IMR-90 (cell line): Measurements from ENCODE around the gene ASIC2. TPM values are rescaled to one million over a fixed set of nuclear protein-coding genes. Genes with fewer than 3 reads are reported as not detected.

ENCODE experiments used
- ATAC-seq: fragments of 200-7000 bp; cut with Tn5 transposase; 2 replicates; pipeline ENCODE4 v1.9.1; 2020; ENCODE audit warnings: low read depth, mild to moderate bottlenecking, moderate library complexity
- BruUV-seq: library from RNA; stranded (reverse); fragments of 400-500 nt; replicated peaks from 2 replicates; lab custom pipeline; 2021; lab: Mats Ljungman, UMichigan
- CTCF ChIA-PET: fragments of 300-600 bp; formaldehyde crosslinking; extraction: SDS; loops from one replicate; lab custom pipeline; 2021; ENCODE audit warnings: antibody characterized with exemption; lab: Yijun Ruan, JAX
- POLR2A ChIA-PET: fragments of 300-600 bp; sonication (Branson Sonifier 250); formaldehyde crosslinking; loops from one replicate; lab custom pipeline; 2022; ENCODE audit warnings: antibody characterized with exemption; ENCODE audit not compliant: unreplicated experiment; lab: Charles Lee
- DNase-seq: peaks from one replicate; pipeline ENCODE4 v3.0.0; 2013
- H2AFZ ChIP-seq: replicated peaks from 2 replicates; pipeline ENCODE3; 2013; ENCODE audit warnings: low read length, mild to moderate bottlenecking; ENCODE audit not compliant: poor library complexity
- H2AK5ac ChIP-seq: 2 replicates; pipeline ENCODE4 v1.6.1; 2013; ENCODE audit warnings: low read depth, low read length, inconsistent platforms
- H2AK9ac ChIP-seq: replicated peaks from 2 replicates; pipeline ENCODE3; 2013; ENCODE audit warnings: mild to moderate bottlenecking, low read depth, low read length, moderate library complexity; ENCODE audit not compliant: poor library complexity
- H2BK120ac ChIP-seq: 2 replicates; pipeline ENCODE4 v1.6.1; 2013; ENCODE audit warnings: low read depth, low read length, inconsistent platforms
- H2BK15ac ChIP-seq: 3 replicates; pipeline ENCODE4 v1.6.1; 2013; ENCODE audit warnings: low read depth, low read length, inconsistent platforms
- H2BK20ac ChIP-seq: 2 replicates; pipeline ENCODE4 v1.6.1; 2013; ENCODE audit warnings: low read depth, mild to moderate bottlenecking, inconsistent platforms, low read length, moderate library complexity
- H2BK5ac ChIP-seq: 2 replicates; pipeline ENCODE4 v1.6.1; 2013; ENCODE audit warnings: mild to moderate bottlenecking, low read depth, low read length, inconsistent platforms; ENCODE audit not compliant: poor library complexity, severe bottlenecking
- H3K14ac ChIP-seq: replicated peaks from 2 replicates; pipeline ENCODE4 v1.6.1; 2013; ENCODE audit warnings: low read depth, low read length, inconsistent platforms
- H3K18ac ChIP-seq: 2 replicates; pipeline ENCODE4 v1.6.1; 2013; ENCODE audit warnings: low read depth, low read length, control low read depth
- H3K23ac ChIP-seq: 2 replicates; pipeline ENCODE4 v1.6.1; 2013; ENCODE audit warnings: low read depth, low read length, inconsistent platforms
- H3K27ac ChIP-seq: 2 replicates; pipeline ENCODE4 v1.5.1; 2013; ENCODE audit warnings: mild to moderate bottlenecking, control low read depth, low read length; ENCODE audit not compliant: insufficient read depth
- H3K27me3 ChIP-seq: 2 replicates; pipeline ENCODE4 v1.6.1; 2013; ENCODE audit warnings: low read length; ENCODE audit not compliant: control insufficient read depth, insufficient read depth
- H3K36me3 ChIP-seq: 2 replicates; pipeline ENCODE4 v1.6.1; 2013; ENCODE audit warnings: low read length, mixed read lengths; ENCODE audit not compliant: control insufficient read depth, insufficient read depth
- H3K4ac ChIP-seq: 2 replicates; pipeline ENCODE4 v1.6.1; 2013; ENCODE audit warnings: low read depth, low read length, inconsistent platforms
- H3K4me1 ChIP-seq: 2 replicates; pipeline ENCODE4 v1.6.1; 2013; ENCODE audit warnings: low read length, mixed read lengths; ENCODE audit not compliant: control insufficient read depth, insufficient read depth
- H3K4me2 ChIP-seq: 2 replicates; pipeline ENCODE4 v1.6.1; 2013; ENCODE audit warnings: low read depth, mild to moderate bottlenecking, control low read depth, low read length, moderate library complexity
- H3K4me3 ChIP-seq: 2 replicates; pipeline ENCODE4 v1.5.1; 2013; ENCODE audit warnings: low read depth, mild to moderate bottlenecking, control low read depth, low read length, moderate library complexity; ENCODE audit not compliant: insufficient read depth
- H3K56ac ChIP-seq: 2 replicates; pipeline ENCODE4 v1.6.1; 2013; ENCODE audit warnings: low read length, inconsistent platforms; ENCODE audit not compliant: insufficient read depth; ENCODE audit errors: extremely low read depth
- H3K79me1 ChIP-seq, 2 experiments: 2 replicates each; pipeline ENCODE4 v1.6.1; 2013; ENCODE audit warnings: low read length in 2 of 2, inconsistent platforms in 1 of 2, low read depth in 1 of 2
- H3K9ac ChIP-seq: 2 replicates; pipeline ENCODE4 v1.6.1; 2013; ENCODE audit warnings: low read depth, low read length, control low read depth
- H3K9me1 ChIP-seq: 2 replicates; pipeline ENCODE4 v1.6.1; 2013; ENCODE audit warnings: low read length, inconsistent platforms; ENCODE audit not compliant: insufficient read depth
- H3K9me3 ChIP-seq: 2 replicates; pipeline ENCODE4 v1.6.1; 2013; ENCODE audit warnings: low read length; ENCODE audit not compliant: control insufficient read depth, insufficient read depth
- H4K20me1 ChIP-seq: 2 replicates; pipeline ENCODE4 v1.6.1; 2013; ENCODE audit warnings: low read length, inconsistent platforms; ENCODE audit not compliant: insufficient read depth
- H4K5ac ChIP-seq: 2 replicates; pipeline ENCODE4 v1.6.1; 2013; ENCODE audit warnings: mild to moderate bottlenecking, low read depth, low read length, control low read depth
- H4K8ac ChIP-seq, 2 experiments: 2 replicates each; pipeline ENCODE4 v1.6.1; 2013; ENCODE audit warnings: low read depth in 2 of 2, low read length in 2 of 2, control low read depth in 1 of 2, inconsistent platforms in 1 of 2
- H4K91ac ChIP-seq: 2 replicates; pipeline ENCODE4 v1.6.1; 2013; ENCODE audit warnings: low read depth, low read length, inconsistent platforms; ENCODE audit not compliant: insufficient read depth
- BHLHE40 ChIP-seq: fragments of 150-350 bp; IDR thresholded peaks from 2 replicates; pipeline ENCODE4 v1.6.1; 2016; ENCODE audit warnings: mild to moderate bottlenecking, low read depth, low read length
- CEBPB ChIP-seq: IDR thresholded peaks from 2 replicates; pipeline ENCODE4 v1.6.1; 2012; ENCODE audit warnings: low read depth, low read length, improper control_type of control experiment
- CHD1 ChIP-seq: IDR thresholded peaks from 2 replicates; pipeline ENCODE4 v1.6.1; 2012; ENCODE audit warnings: low read depth, low read length, improper control_type of control experiment
- FOS ChIP-seq: fragments of 150-350 bp; IDR thresholded peaks from 2 replicates; pipeline ENCODE4 v1.6.1; 2016; ENCODE audit warnings: low read depth, low read length
- MAFK ChIP-seq: IDR thresholded peaks from 2 replicates; pipeline ENCODE4 v1.6.1; 2012; ENCODE audit warnings: low read depth, low read length, improper control_type of control experiment
- MAZ ChIP-seq: IDR thresholded peaks from 2 replicates; pipeline ENCODE4 v1.6.1; 2012; ENCODE audit warnings: low read depth, mild to moderate bottlenecking, low read length, improper control_type of control experiment, moderate library complexity, borderline replicate concordance
- MXI1 ChIP-seq: IDR thresholded peaks from 2 replicates; pipeline ENCODE4 v1.6.1; 2012; ENCODE audit warnings: low read depth, mild to moderate bottlenecking, low read length, moderate library complexity, borderline replicate concordance
- POLR2A ChIP-seq: IDR thresholded peaks from 2 replicates; pipeline ENCODE4 v1.6.1; 2012; ENCODE audit warnings: mild to moderate bottlenecking, low read depth, low read length
- RAD21 ChIP-seq: IDR thresholded peaks from 2 replicates; pipeline ENCODE4 v1.6.1; 2012; ENCODE audit warnings: low read length, improper control_type of control experiment
- RFX5 ChIP-seq: IDR thresholded peaks from 2 replicates; pipeline ENCODE4 v1.8.0; 2012; ENCODE audit warnings: low read depth, mild to moderate bottlenecking, low read length, moderate library complexity
- SMC3 ChIP-seq: fragments of 150-350 bp; IDR thresholded peaks from 2 replicates; pipeline ENCODE4 v1.6.1; 2016; ENCODE audit warnings: low read depth, mild to moderate bottlenecking, antibody characterized with exemption, low read length, moderate library complexity
- WGBS, 2 experiments: methylation state at CpG; one replicate each; pipeline versions ENCODE4 v1.1.5 to v1.1.7; 2013; ENCODE audit warnings: missing lambda C conversion rate in 2 of 2; ENCODE audit not compliant: insufficient read length in 1 of 2; ENCODE audit errors: extremely low coverage in 2 of 2; 5-methylcytosine and 5-hydroxymethylcytosine counted together
- dilution Hi-C: fragments of 300-500 bp; cut with HindIII; formaldehyde crosslinking; loops from one replicate; pipeline ENCODE4 v1.14.3; 2018; ENCODE audit warnings: low sequenced_read_pairs; ENCODE audit not compliant: unreplicated experiment
- in situ Hi-C: fragments of 300-500 bp; cut with MboI; formaldehyde crosslinking; loops from 3 replicates; pipeline ENCODE4 v1.14.3; 2019; ENCODE audit warnings: low sequenced_read_pairs, inconsistent platforms, mixed read lengths
- intact Hi-C: fragments of 100-400 bp; cut with micrococcal nuclease; formaldehyde crosslinking; loops from 2 replicates; pipeline ENCODE4 v1.10.0; 2022
- polyA plus RNA-seq, 3 experiments: library from polyadenylated mRNA; depleted of rRNA; stranded (reverse); fragments of >200 nt; gene quantifications; 2 replicates each; pipeline ENCODE4 v1.2.3, GENCODE V29; 2012; ENCODE audit warnings: low replicate concordance in 1 of 3
- total RNA-seq: library from RNA; depleted of rRNA; stranded (reverse); fragments of >200 nt; gene quantifications from 2 replicates; pipeline ENCODE4 v1.2.3, GENCODE V29; 2012
- TF ChIP-seq, protein P1 (sequence below): fragments of 150-350 bp; IDR thresholded peaks from 2 replicates; pipeline ENCODE4 v1.6.1; 2016; ENCODE audit warnings: low read depth, mild to moderate bottlenecking, low read length, moderate library complexity, borderline replicate concordance
- TF ChIP-seq, protein P2 (sequence below): conservative IDR thresholded peaks from 2 replicates; pipeline ENCODE4 v1.5.1; 2012; ENCODE audit warnings: mild to moderate bottlenecking, low read depth, low read length, improper control_type of control experiment
- TF ChIP-seq, protein P3 (sequence below): fragments of 150-350 bp; IDR thresholded peaks from 2 replicates; pipeline ENCODE4 v1.6.1; 2017; ENCODE audit warnings: mild to moderate bottlenecking, antibody characterized with exemption, low read length, low read depth

Gene ASIC2
- total and polyA plus RNA-seq, 2 of the 4 experiments (the other 2 are of a cell fraction), result under 0.01 to 0.15 TPM

DNA sequence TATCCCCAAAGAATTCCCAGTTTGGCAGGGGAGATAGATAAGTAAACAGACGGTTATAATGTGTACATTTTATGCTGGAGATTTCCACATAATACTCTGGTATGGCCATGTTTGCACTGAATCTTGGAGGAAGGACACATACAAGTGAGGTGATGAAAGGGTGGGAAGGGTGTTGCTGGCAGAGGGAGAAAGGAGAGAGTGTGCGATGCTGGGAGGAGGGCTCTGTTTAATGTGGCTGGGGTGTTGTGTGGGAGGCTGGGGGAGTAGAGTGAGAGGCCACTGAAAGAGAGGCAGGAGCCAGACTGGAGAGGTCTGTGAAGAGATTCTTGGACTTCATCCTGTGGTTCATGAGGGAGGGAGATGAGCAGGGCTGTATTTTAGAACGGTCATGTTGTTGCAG is 213.9 kb downstream of the ASIC2 start:
- in situ Hi-C loops, result no loop called here
- H3K18ac ChIP-seq, result no peak overlapping the region
- no peak overlapping the region for H2BK20ac ChIP-seq
- H3K4me1 ChIP-seq, result no peaks in the 10 kb centered on the region
- no peak for TF ChIP-seq CEBPB
- TF ChIP-seq, protein P1, sequence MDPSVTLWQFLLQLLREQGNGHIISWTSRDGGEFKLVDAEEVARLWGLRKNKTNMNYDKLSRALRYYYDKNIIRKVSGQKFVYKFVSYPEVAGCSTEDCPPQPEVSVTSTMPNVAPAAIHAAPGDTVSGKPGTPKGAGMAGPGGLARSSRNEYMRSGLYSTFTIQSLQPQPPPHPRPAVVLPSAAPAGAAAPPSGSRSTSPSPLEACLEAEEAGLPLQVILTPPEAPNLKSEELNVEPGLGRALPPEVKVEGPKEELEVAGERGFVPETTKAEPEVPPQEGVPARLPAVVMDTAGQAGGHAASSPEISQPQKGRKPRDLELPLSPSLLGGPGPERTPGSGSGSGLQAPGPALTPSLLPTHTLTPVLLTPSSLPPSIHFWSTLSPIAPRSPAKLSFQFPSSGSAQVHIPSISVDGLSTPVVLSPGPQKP, result no peak
- TF ChIP-seq MAFK, result no peak
- TF ChIP-seq SMC3, result no peak
- TF ChIP-seq, protein P2, sequence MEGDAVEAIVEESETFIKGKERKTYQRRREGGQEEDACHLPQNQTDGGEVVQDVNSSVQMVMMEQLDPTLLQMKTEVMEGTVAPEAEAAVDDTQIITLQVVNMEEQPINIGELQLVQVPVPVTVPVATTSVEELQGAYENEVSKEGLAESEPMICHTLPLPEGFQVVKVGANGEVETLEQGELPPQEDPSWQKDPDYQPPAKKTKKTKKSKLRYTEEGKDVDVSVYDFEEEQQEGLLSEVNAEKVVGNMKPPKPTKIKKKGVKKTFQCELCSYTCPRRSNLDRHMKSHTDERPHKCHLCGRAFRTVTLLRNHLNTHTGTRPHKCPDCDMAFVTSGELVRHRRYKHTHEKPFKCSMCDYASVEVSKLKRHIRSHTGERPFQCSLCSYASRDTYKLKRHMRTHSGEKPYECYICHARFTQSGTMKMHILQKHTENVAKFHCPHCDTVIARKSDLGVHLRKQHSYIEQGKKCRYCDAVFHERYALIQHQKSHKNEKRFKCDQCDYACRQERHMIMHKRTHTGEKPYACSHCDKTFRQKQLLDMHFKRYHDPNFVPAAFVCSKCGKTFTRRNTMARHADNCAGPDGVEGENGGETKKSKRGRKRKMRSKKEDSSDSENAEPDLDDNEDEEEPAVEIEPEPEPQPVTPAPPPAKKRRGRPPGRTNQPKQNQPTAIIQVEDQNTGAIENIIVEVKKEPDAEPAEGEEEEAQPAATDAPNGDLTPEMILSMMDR, result no peak
- TF ChIP-seq, protein P3, sequence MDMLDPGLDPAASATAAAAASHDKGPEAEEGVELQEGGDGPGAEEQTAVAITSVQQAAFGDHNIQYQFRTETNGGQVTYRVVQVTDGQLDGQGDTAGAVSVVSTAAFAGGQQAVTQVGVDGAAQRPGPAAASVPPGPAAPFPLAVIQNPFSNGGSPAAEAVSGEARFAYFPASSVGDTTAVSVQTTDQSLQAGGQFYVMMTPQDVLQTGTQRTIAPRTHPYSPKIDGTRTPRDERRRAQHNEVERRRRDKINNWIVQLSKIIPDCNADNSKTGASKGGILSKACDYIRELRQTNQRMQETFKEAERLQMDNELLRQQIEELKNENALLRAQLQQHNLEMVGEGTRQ, result no peak
- TF ChIP-seq RAD21, result no peak
- no peak for TF ChIP-seq BHLHE40
- TF ChIP-seq MXI1, result no peak
- no peak for TF ChIP-seq FOS
- TF ChIP-seq RFX5, result no peak
- TF ChIP-seq CHD1, result no peak
- no peak for TF ChIP-seq MAZ
- TF ChIP-seq POLR2A, result no peak
- intact Hi-C loops, result no loop called here
- dilution Hi-C loops, result no loop called here
- no peak overlapping the region for H2BK120ac ChIP-seq
- H4K5ac ChIP-seq, result no peak overlapping the region
- 15% methylated on average over 2 of the region's 3 CpGs; no CpG with 5 or more reads in 1 of the 2 experiments for WGBS, 2 experiments
- no peaks in the 10 kb centered on the region for H3K36me3 ChIP-seq
- H3K4me2 ChIP-seq, result no peak overlapping the region
- no peak overlapping the region for H2AK5ac ChIP-seq
- no peak overlapping the region for H3K14ac ChIP-seq
- no peak overlapping the region for H2BK5ac ChIP-seq
- no peak for DNase-seq
- H2AFZ ChIP-seq, result no peak overlapping the region
- no TSS peak for BruUV-seq
- no peak overlapping the region for H3K4me3 ChIP-seq
- no peak overlapping the region for H2AK9ac ChIP-seq
- H3K56ac ChIP-seq, result no peak overlapping the region
- H3K79me1 ChIP-seq, result no peaks in the 10 kb centered on the region
- no peak overlapping the region for H4K8ac ChIP-seq
- H3K9me1 ChIP-seq, result no peaks in the 10 kb centered on the region
- H3K9ac ChIP-seq, result no peak overlapping the region
- no peaks in the 10 kb centered on the region for H3K27me3 ChIP-seq
- H3K9me3 ChIP-seq, result no peaks in the 10 kb centered on the region
- no peak overlapping the region for H3K27ac ChIP-seq
- CTCF ChIA-PET, result no interaction called here
- no peak overlapping the region for H3K4ac ChIP-seq
- no peak overlapping the region for H2BK15ac ChIP-seq
- H4K91ac ChIP-seq, result no peak overlapping the region
- H3K23ac ChIP-seq, result no peak overlapping the region
- POLR2A ChIA-PET, result no interaction called here
- no peaks in the 10 kb centered on the region for H4K20me1 ChIP-seq
- ATAC-seq, result no peak
